GM13977 (cell line): ENCODE results near the gene RNF150.

Experiments used
- DNase-seq: peaks from one replicate; pipeline ENCODE4 v3.0.0; 2012; ENCODE audit warnings: low spot score
- in situ Hi-C: fragments of 300-500 bp; cut with MboI; formaldehyde crosslinking; loops from one replicate; pipeline ENCODE4 v1.12.0; 2022; ENCODE audit warnings: low sequenced_read_pairs, low pct_unique_long_range_greater_than_20kb, mixed read lengths, inconsistent platforms; ENCODE audit not compliant: unreplicated experiment
- TF ChIP-seq, protein P1 (sequence below): IDR thresholded peaks from 2 replicates; pipeline ENCODE4 v1.5.1; 2012; ENCODE audit warnings: mild to moderate bottlenecking, control low read depth; ENCODE audit not compliant: insufficient read depth; ENCODE audit errors: extremely low read depth, missing control alignments

Gene RNF150

DNA sequence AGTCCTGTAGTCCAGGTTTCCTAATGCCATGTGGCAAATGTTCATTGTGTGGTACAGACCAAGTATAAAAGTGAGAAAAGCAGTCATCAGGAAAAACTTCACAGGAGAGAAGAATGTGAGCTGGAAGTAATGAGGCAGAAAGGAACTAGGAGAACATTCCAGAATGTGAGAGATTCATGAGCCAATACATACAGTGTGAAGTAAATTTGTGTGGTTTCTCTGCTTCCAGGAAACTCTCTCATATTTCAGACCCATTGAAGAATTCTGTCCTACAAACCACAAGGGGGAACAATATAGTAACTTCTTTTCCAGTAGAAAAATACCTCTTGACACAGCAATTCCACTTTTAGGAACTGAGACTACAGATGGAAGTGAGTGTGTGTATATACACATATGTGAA, 136.5 kb downstream of the RNF150 start:
- DNase-seq: no peak
- in situ Hi-C loops: no loop called here
- TF ChIP-seq, protein P1, sequence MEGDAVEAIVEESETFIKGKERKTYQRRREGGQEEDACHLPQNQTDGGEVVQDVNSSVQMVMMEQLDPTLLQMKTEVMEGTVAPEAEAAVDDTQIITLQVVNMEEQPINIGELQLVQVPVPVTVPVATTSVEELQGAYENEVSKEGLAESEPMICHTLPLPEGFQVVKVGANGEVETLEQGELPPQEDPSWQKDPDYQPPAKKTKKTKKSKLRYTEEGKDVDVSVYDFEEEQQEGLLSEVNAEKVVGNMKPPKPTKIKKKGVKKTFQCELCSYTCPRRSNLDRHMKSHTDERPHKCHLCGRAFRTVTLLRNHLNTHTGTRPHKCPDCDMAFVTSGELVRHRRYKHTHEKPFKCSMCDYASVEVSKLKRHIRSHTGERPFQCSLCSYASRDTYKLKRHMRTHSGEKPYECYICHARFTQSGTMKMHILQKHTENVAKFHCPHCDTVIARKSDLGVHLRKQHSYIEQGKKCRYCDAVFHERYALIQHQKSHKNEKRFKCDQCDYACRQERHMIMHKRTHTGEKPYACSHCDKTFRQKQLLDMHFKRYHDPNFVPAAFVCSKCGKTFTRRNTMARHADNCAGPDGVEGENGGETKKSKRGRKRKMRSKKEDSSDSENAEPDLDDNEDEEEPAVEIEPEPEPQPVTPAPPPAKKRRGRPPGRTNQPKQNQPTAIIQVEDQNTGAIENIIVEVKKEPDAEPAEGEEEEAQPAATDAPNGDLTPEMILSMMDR: no peak

DNA sequence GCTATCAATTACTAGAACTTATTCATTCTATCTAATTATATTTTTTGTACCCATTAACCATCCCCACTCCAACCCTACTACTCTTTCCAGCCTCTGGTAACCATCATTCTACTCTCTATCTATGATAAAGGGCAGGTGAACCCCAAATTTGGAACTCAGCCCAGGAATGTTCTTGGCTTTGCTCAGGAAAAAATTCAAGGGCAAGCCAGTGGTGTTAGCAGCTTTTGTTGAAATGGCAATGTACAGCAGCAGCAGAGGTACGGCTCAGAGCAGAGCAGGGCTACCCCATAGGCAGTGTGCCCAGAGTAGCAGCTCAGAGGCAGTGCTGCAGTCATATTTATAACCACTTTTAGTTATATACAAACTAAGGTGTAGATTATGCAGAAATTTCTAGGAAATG, 138.2 kb downstream of the RNF150 start:
- DNase-seq: no peak
- in situ Hi-C loops: no loop called here
- TF ChIP-seq, protein P1: no peak

DNA sequence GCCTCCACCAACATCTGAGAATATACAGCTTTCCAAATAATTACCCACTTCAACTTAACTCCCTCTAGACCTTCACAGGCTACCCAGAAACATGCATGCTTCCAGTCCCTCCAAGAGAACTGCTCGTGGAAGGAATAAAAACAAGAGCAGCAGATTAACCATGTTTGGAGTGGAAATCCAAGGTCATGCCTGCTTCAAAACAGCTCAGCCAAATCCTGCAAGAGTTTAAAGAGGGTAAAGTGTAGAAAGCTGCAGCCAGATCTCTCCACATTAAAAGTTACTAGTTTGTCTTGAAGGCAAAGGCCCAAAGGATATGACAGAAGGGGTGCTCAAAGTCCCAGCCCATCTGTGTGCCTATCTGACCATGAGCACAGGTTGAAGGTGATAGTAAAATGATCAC, 139.3 kb downstream of the RNF150 start:
- TF ChIP-seq, protein P1: no peak
- no peak for DNase-seq
- in situ Hi-C loops: no loop called here

DNA sequence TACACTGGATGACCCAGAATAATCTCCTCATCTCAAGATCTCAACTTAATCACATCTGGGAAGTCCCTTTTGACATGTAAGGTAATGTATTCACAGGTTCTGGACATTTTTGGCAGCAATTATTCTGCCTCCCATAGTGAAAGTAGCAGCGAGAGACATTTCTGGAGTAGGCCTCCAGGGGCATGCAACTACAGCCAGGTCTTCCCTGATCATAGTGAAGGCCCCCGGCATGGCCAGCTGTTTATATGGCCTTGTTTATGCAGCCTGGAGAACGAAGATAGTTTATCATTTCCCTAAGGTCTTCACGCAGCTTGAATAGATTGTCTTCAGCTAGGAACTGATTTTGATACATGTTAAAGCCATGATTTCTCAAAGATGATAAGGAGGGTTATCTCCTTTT, 139.9 kb downstream of the RNF150 start:
- DNase-seq: no peak
- TF ChIP-seq, protein P1: no peak
- in situ Hi-C loops: no loop called here

DNA sequence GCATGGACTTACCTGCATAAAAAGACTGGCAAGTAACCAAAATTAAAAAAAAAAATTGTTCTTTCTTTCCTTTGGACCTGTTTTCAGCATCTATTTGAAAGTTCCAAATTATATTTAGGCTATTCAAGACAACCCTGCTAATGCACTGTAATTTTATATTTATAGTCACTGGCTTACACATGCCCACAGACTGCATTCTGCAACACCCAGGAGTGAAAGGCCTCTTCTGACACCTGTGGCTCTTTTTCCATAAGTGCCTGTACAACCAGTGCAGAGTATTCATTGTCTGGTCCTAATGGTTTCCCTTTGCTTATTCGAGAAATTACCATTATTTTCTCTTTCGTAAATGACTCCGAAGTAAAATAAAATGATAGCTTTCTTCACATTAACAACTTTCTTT, 143.3 kb downstream of the RNF150 start:
- DNase-seq: no peak
- TF ChIP-seq, protein P1: no peak
- in situ Hi-C loops: no loop called here

DNA sequence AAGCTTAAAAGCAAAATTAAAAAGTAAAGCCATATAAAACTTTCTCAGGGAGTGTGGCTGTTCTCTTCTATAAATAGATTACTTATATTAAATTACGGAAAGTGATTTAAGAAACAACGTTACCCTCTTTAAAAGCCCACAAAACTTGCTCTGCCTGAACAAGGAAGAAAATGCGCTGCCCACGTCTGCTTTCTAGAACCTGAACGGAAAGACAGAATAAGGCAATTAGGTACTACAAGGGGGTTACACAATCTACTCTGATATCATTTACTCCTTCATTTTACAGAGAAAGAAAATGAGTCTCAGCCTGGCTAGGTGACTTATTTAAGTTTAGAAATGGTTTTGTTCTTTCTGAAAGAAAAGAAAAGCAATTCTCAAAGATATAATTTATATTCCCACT, 147.2 kb downstream of the RNF150 start:
- in situ Hi-C loops: no loop called here
- no peak for DNase-seq
- TF ChIP-seq, protein P1: no peak
